Muscle of leg (tissue), 11 donors: ENCODE results near the gene RGP1. TPM values are rescaled to one million over a fixed set of nuclear protein-coding genes. Genes with fewer than 3 reads are reported as not detected.

Experiments used
- DNase-seq: peaks from one replicate; pipeline ENCODE4 v3.0.0; 2013
- H3K27ac ChIP-seq: one replicate; pipeline ENCODE4 v1.5.1; 2013; ENCODE audit warnings: mild to moderate bottlenecking, low read length, control low read depth
- H3K27me3 ChIP-seq: one replicate; pipeline ENCODE4 v1.6.1; 2013; ENCODE audit warnings: low read length; ENCODE audit not compliant: control insufficient read depth, insufficient read depth
- H3K36me3 ChIP-seq: one replicate; pipeline ENCODE4 v1.6.1; 2013; ENCODE audit warnings: low read length; ENCODE audit not compliant: control insufficient read depth, insufficient read depth
- H3K4me1 ChIP-seq: one replicate; pipeline ENCODE4 v1.6.1; 2013; ENCODE audit warnings: low read length; ENCODE audit not compliant: control insufficient read depth, insufficient read depth
- H3K4me3 ChIP-seq: one replicate; pipeline ENCODE4 v1.5.1; 2013; ENCODE audit warnings: low read length, control low read depth
- H3K9me3 ChIP-seq: replicated peaks from 2 replicates; pipeline ENCODE4 v1.6.1; 2013; ENCODE audit warnings: low read depth, low read length; ENCODE audit not compliant: control insufficient read depth
- WGBS: methylation state at CpG from one replicate; pipeline ENCODE4 v1.1.5; 2013; ENCODE audit warnings: missing lambda C conversion rate; ENCODE audit not compliant: insufficient coverage; 5-methylcytosine and 5-hydroxymethylcytosine counted together
- polyA plus RNA-seq, 8 donors: library from polyadenylated mRNA; unstranded; fragments of 120-200 nt; gene quantifications; one replicate each; pipeline versions ENCODE4 v1.2.1 to v1.2.3, GENCODE V29; 2013; ENCODE audit warnings: inconsistent platforms in 1 of 8, low replicate concordance in 1 of 8; ENCODE audit not compliant: insufficient read length in 8 of 8, insufficient read depth in 1 of 8
- total RNA-seq: library from RNA; stranded (reverse); fragments of 120-200 nt; gene quantifications from one replicate; pipeline ENCODE4 v1.2.4, GENCODE V29; 2013

The RGP1 gene
- total and polyA plus RNA-seq, 9 donors, result 11.4 to 23.6 (median 19.6) TPM

GRCh38 chr9:35801328-35802128 is 52.4 kb downstream of the RGP1 start:
- Histone ChIP-seq H3K9me3 (no peaks in the 10 kb centered on the region), H3K27ac (no peak overlapping the region), H3K4me1 (no peaks in the 10 kb centered on the region), H3K4me3 (no peak overlapping the region), H3K36me3 (peaks cover 50% of the 10 kb centered on the region), H3K27me3 (no peaks in the 10 kb centered on the region)
- no peak for DNase-seq
- 86% methylated on average over 13 of the region's 13 CpGs for WGBS

- DNase-seq, result no peak
- H3K27ac ChIP-seq, result no peak overlapping the region
- H3K4me1 ChIP-seq, result peaks cover 6% of the 10 kb centered on the region
- 98% methylated on average over 6 of the region's 8 CpGs for WGBS
- H3K36me3 ChIP-seq, result peaks cover 57% of the 10 kb centered on the region
- no peak overlapping the region for H3K4me3 ChIP-seq
- H3K9me3 ChIP-seq, result no peaks in the 10 kb centered on the region
- peaks cover 4% of the 10 kb centered on the region for H3K27me3 ChIP-seq
Measured at GRCh38 chr9:35806101-35806500, 57.0 kb downstream of the RGP1 start.

Other genes starting within 250 kb of the RGP1 start
- gene TESK1, start 144.0 kb upstream of the RGP1 start, total RNA-seq, result 12.8 TPM
- gene TESK1, start 144.0 kb upstream of the RGP1 start, polyA plus RNA-seq, result 10 to 100 TPM; 29.2 to 47.3 (median 39.9) TPM
- 1.6 TPM for gene CD72, start 130.9 kb upstream of the RGP1 start, total RNA-seq
- 1 to 10 TPM; 1.2 to 2.9 (median 1.8) TPM for gene CD72, start 130.9 kb upstream of the RGP1 start, polyA plus RNA-seq
- 0.09 TPM for gene SIT1, start 98.4 kb upstream of the RGP1 start, total RNA-seq
- 1 to 10 TPM in 1 of 8 donors, under 1 TPM in 4, not detected in 3; 0.09 to 1.7 (median 0.27) TPM for gene SIT1, start 98.4 kb upstream of the RGP1 start, polyA plus RNA-seq
- gene RMRP, start 91.3 kb upstream of the RGP1 start, total RNA-seq, result 19,485 TPM
- gene RMRP, start 91.3 kb upstream of the RGP1 start, polyA plus RNA-seq, result not detected
- 14.4 TPM for gene CCDC107, start 91.0 kb upstream of the RGP1 start, total RNA-seq
- 10 to 100 TPM; 16.0 to 23.6 (median 18.0) TPM for gene CCDC107, start 91.0 kb upstream of the RGP1 start, polyA plus RNA-seq
- gene ARHGEF39, start 84.1 kb upstream of the RGP1 start, total RNA-seq, result 1.4 TPM
- gene ARHGEF39, start 84.1 kb upstream of the RGP1 start, polyA plus RNA-seq, result 1 to 10 TPM; 3.9 to 7.7 (median 5.6) TPM
- gene CA9, start 75.4 kb upstream of the RGP1 start, total RNA-seq, result 0.49 TPM
- gene CA9, start 75.4 kb upstream of the RGP1 start, polyA plus RNA-seq, result 1 to 10 TPM in 2 of 8 donors, under 1 TPM in 6; 0.52 to 2.4 (median 0.71) TPM
- 5,909 TPM for gene TPM2, start 59.4 kb upstream of the RGP1 start, total RNA-seq
- 1,000 to 10,000 TPM; 4,794 to 8,701 (median 8,114) TPM for gene TPM2, start 59.4 kb upstream of the RGP1 start, polyA plus RNA-seq
- gene TLN1, start 17.1 kb upstream of the RGP1 start, total RNA-seq, result 78.0 TPM
- 100 to 1,000 TPM in 7 of 8 donors, 10 to 100 TPM in 1; 90.7 to 133 (median 118) TPM for gene TLN1, start 17.1 kb upstream of the RGP1 start, polyA plus RNA-seq
- 27.0 TPM for gene CREB3, start 16.6 kb upstream of the RGP1 start, total RNA-seq
- gene CREB3, start 16.6 kb upstream of the RGP1 start, polyA plus RNA-seq, result 10 to 100 TPM; 23.5 to 30.7 (median 26.4) TPM
- 42.9 TPM for gene GBA2, start 59 bp upstream of the RGP1 start, total RNA-seq
- gene GBA2, start 59 bp upstream of the RGP1 start, polyA plus RNA-seq, result 10 to 100 TPM; 44.7 to 82.5 (median 62.0) TPM
- gene MSMP, start 5.0 kb downstream of the RGP1 start, total RNA-seq, result 0.18 TPM
- gene MSMP, start 5.0 kb downstream of the RGP1 start, polyA plus RNA-seq, result under 1 TPM in 2 of 8 donors, not detected in 6; 0.42 to 0.50 TPM
- gene NPR2, start 42.3 kb downstream of the RGP1 start, total RNA-seq, result 16.8 TPM
- gene NPR2, start 42.3 kb downstream of the RGP1 start, polyA plus RNA-seq, result 10 to 100 TPM; 21.6 to 37.3 (median 27.1) TPM
- gene SPAG8, start 63.0 kb downstream of the RGP1 start, total RNA-seq, result 1.5 TPM
- gene SPAG8, start 63.0 kb downstream of the RGP1 start, polyA plus RNA-seq, result 1 to 10 TPM; 1.3 to 3.1 (median 2.1) TPM
- 33.6 TPM for gene HINT2, start 65.8 kb downstream of the RGP1 start, total RNA-seq
- 10 to 100 TPM; 24.5 to 35.6 (median 30.0) TPM for gene HINT2, start 65.8 kb downstream of the RGP1 start, polyA plus RNA-seq
- gene FAM221B, start 79.4 kb downstream of the RGP1 start, total RNA-seq, result not detected
- under 1 TPM; 0.08 to 0.26 (median 0.20) TPM for gene FAM221B, start 79.4 kb downstream of the RGP1 start, polyA plus RNA-seq
- 5.1 TPM for gene TMEM8B, start 79.9 kb downstream of the RGP1 start, total RNA-seq
- gene TMEM8B, start 79.9 kb downstream of the RGP1 start, polyA plus RNA-seq, result 10 to 100 TPM; 12.8 to 22.3 (median 18.0) TPM
- not detected for gene OR13J1, start 121.1 kb downstream of the RGP1 start, total RNA-seq
- under 1 TPM in 5 of 8 donors, not detected in 3; 0.07 to 0.29 (median 0.13) TPM for gene OR13J1, start 121.1 kb downstream of the RGP1 start, polyA plus RNA-seq
- gene HRCT1, start 156.9 kb downstream of the RGP1 start, total RNA-seq, result 1.2 TPM
- 1 to 10 TPM in 7 of 8 donors, under 1 TPM in 1; 0.82 to 1.9 (median 1.4) TPM for gene HRCT1, start 156.9 kb downstream of the RGP1 start, polyA plus RNA-seq
- 0.89 TPM for gene SPAAR, start 160.2 kb downstream of the RGP1 start, total RNA-seq
- 1 to 10 TPM; 1.4 to 2.3 (median 1.9) TPM for gene SPAAR, start 160.2 kb downstream of the RGP1 start, polyA plus RNA-seq
- not detected for gene OR2S2, start 208.9 kb downstream of the RGP1 start, total RNA-seq
- under 1 TPM in 1 of 8 donors, not detected in 7; 0.11 TPM for gene OR2S2, start 208.9 kb downstream of the RGP1 start, polyA plus RNA-seq